K562 (cell line): ENCODE data around the gene ZNF692. TPM values are rescaled to one million over a fixed set of nuclear protein-coding genes. Genes with fewer than 3 reads are reported as not detected.

Experiments used
- ARID1B ChIP-seq: fragments of 450-650 bp; IDR thresholded peaks from 2 replicates; pipeline ENCODE4 v1.6.1; 2016; ENCODE audit warnings: antibody characterized with exemption, mild to moderate bottlenecking, inconsistent platforms
- BCOR ChIP-seq: fragments of 450-650 bp; IDR thresholded peaks from 2 replicates; pipeline ENCODE4 v1.6.1; 2016
- C11orf30 ChIP-seq: fragments of 450-650 bp; IDR thresholded peaks from 2 replicates; pipeline ENCODE4 v1.6.1; 2016; ENCODE audit warnings: low read depth, mild to moderate bottlenecking
- CHAMP1 ChIP-seq: fragments of 450-650 bp; IDR thresholded peaks from 2 replicates; pipeline ENCODE4 v1.6.1; 2016; ENCODE audit warnings: mild to moderate bottlenecking
- ELF2 ChIP-seq: fragments of 250-450 bp; sonication (Bioruptor Pico); IDR thresholded peaks from 2 replicates; pipeline ENCODE4 v1.5.0; 2021; ENCODE audit warnings: mild to moderate bottlenecking
- FOXJ2 ChIP-seq: fragments of 200-800 bp; sonication (Bioruptor generic); IDR thresholded peaks from 2 replicates; pipeline ENCODE4 v1.6.1; 2016; ENCODE audit warnings: missing genetic modification characterization, missing compliant biosample characterization
- KAT8 ChIP-seq: fragments of 450-650 bp; IDR thresholded peaks from 2 replicates; pipeline ENCODE4 v1.6.1; 2016; ENCODE audit warnings: low read depth, mild to moderate bottlenecking
- MXI1 ChIP-seq: IDR thresholded peaks from 2 replicates; pipeline ENCODE4 v1.6.1; 2011; ENCODE audit warnings: low read depth, mild to moderate bottlenecking, improper control_type of control experiment, low read length
- PURB ChIP-seq: sonication (generic); formaldehyde crosslinking; IDR thresholded peaks from 2 replicates; pipeline ENCODE4 v1.9.0; 2021; ENCODE audit warnings: low read depth, mild to moderate bottlenecking, missing genetic modification reagents
- TFAP4 ChIP-seq: sonication (generic); formaldehyde crosslinking; IDR thresholded peaks from 2 replicates; pipeline ENCODE4 v1.8.0; 2022; ENCODE audit warnings: missing genetic modification reagents, mild to moderate bottlenecking, moderate library complexity, borderline replicate concordance
- THRA ChIP-seq: fragments of 450-650 bp; IDR thresholded peaks from 2 replicates; pipeline ENCODE4 v1.6.1; 2017; ENCODE audit warnings: mild to moderate bottlenecking, moderate library complexity
- THRB ChIP-seq: fragments of 450-650 bp; formaldehyde crosslinking; conservative IDR thresholded peaks from 2 replicates; pipeline ENCODE4 v1.4.0; 2022; ENCODE audit warnings: mild to moderate bottlenecking, missing genetic modification characterization
- ZBTB17 ChIP-seq: fragments of 450-650 bp; formaldehyde crosslinking; IDR thresholded peaks from 2 replicates; pipeline ENCODE4 v1.4.0; 2020; ENCODE audit warnings: mild to moderate bottlenecking
- ZBTB2 ChIP-seq: fragments of 450-650 bp; IDR thresholded peaks from 2 replicates; pipeline ENCODE4 v1.6.1; 2016; ENCODE audit warnings: antibody characterized with exemption
- ZBTB8A ChIP-seq: fragments of 450-650 bp; IDR thresholded peaks from 2 replicates; pipeline ENCODE4 v1.6.1; 2018; ENCODE audit warnings: mild to moderate bottlenecking, moderate library complexity; ENCODE audit not compliant: partially characterized antibody
- ZNF280A ChIP-seq: fragments of 450-650 bp; IDR thresholded peaks from 2 replicates; pipeline ENCODE4 v1.6.1; 2018; ENCODE audit warnings: mild to moderate bottlenecking, low read depth; ENCODE audit not compliant: partially characterized antibody
- ZNF282 ChIP-seq: sonication (generic); formaldehyde crosslinking; IDR thresholded peaks from 2 replicates; pipeline ENCODE4 v1.8.1; 2023; ENCODE audit warnings: missing genetic modification reagents
- ZNF436 ChIP-seq: fragments of 250-450, 450-650 bp; sonication (Bioruptor Pico); formaldehyde crosslinking; IDR thresholded peaks from 2 replicates; pipeline ENCODE4 v1.7.0; 2020; ENCODE audit warnings: mild to moderate bottlenecking
- ZNF583 ChIP-seq: fragments of 250-450 bp; sonication (Bioruptor Pico); IDR thresholded peaks from 2 replicates; pipeline ENCODE4 v1.4.0; 2020
- ZNF77 ChIP-seq: fragments of 250-450 bp; sonication (Bioruptor Pico); IDR thresholded peaks from 2 replicates; pipeline ENCODE4 v1.5.0; 2020
- polyA plus RNA-seq, 8 experiments: library from polyadenylated mRNA; depleted of rRNA in 4 of 8; stranded (reverse) in 5 of 8; unstranded in 3 of 8; fragments of >200 nt; fragmentation: Nextera tagmentation in 2 of 8; fragmentation: Illumina TruSeq in 1 of 8; extraction: Ambion mirVana in 2 of 8; extraction: Trizol in 1 of 8; gene quantifications; 2 replicates each; pipeline versions ENCODE4 v1.2.1 to v1.2.3, GENCODE V29; 2011 to 2014; ENCODE audit warnings: inconsistent platforms in 1 of 8, missing spikeins in 1 of 8
- total RNA-seq, 7 experiments: library from RNA; depleted of rRNA in 6 of 7; stranded (reverse); fragments of >200 nt in 6 of 7; fragmentation: Illumina TruSeq in 2 of 7; extraction: Trizol in 2 of 7; gene quantifications; 2 replicates each; pipeline versions ENCODE4 v1.2.1 to v1.2.3, GENCODE V29; 2011 to 2021; ENCODE audit warnings: low replicate concordance in 1 of 7

The ZNF692 gene
- total and polyA plus RNA-seq, 9 of the 15 experiments (the other 6 are each of a cell fraction or from before 2014, with no cell fraction given) = 8.4 to 143 (median 55.9) TPM

- TF ChIP-seq ZBTB2 (no peak), ZBTB8A (no peak), ZNF280A (no peak), PURB (CRISPR knock-in tag) (no peak), THRB (CRISPR knock-in tag) (no peak), ELF2 (CRISPR knock-in tag) (no peak), ZNF436 (no peak), C11orf30 (no peak), KAT8 (no peak), ZBTB17 (CRISPR knock-in tag) (peak; percentile 70; the same call in 1 of the 2 replicates), ZNF77 (CRISPR knock-in tag) (no peak), MXI1 (no peak), ZNF583 (CRISPR knock-in tag) (peak; percentile 9; the same call in 1 of the 2 replicates), BCOR (no peak; the same call in 1 of the 2 replicates), ZNF282 (no peak), FOXJ2 (tag) (no peak), ARID1B (peak; percentile 18; the same call in 1 of the 2 replicates), CHAMP1 (no peak; the same call in 1 of the 2 replicates), TFAP4 (CRISPR knock-in tag) (peak; percentile 93), THRA (no peak)
Observed at GRCh38 chr1:248858096-248858890, 592 bp downstream of the ZNF692 start (continued).
